ENCODE results near the gene SLC16A4. TPM values are rescaled to one million over a fixed set of nuclear protein-coding genes. Genes with fewer than 3 reads are reported as not detected.
"Not testable (repeated sequence)": the region's sequence is repeated elsewhere in the genome, so short reads cannot be mapped to it uniquely, and the experiment has no call there.

Gene SLC16A4
- total and polyA plus RNA-seq, 2 donors (not counting 1 experiment from before 2014, with no cell fraction given): 0.39 to 2.6 TPM

- Mint-ChIP-seq H3K9me3 (ENCODE audit: insufficient read depth) (no peaks in the 10 kb centered on the region), H3K4me3 (no peak overlapping the region), H3K27ac (no peak overlapping the region), H3K27me3 (peaks cover 38% of the 10 kb centered on the region), H3K4me1 (no peaks in the 10 kb centered on the region)
- intact Hi-C loops (cut with micrococcal nuclease): loop anchor here (1.0 kb wide), 1 partner anchor 27 kb away; no protein-coding TSS in a partner anchor
- no peaks in the 10 kb centered on the region for H4K20me1 ChIP-seq (ENCODE audit: control insufficient read depth, insufficient read depth, low read length, poor library complexity, severe bottlenecking)
- H3K27me3 ChIP-seq (replicated peaks in 1 of 4; ENCODE audit: control extremely low read depth in 1 of 4, control insufficient read depth in 3 of 4, insufficient read depth in 4 of 4, low read length in 3 of 4): peaks cover 0 to 9% (median 2%) of the 10 kb centered on the region in 4 experiments
- H3K27ac ChIP-seq (ENCODE audit: low read length in 2 of 2): no peak overlapping the region
- no peak overlapping the region for H3K4me3 ChIP-seq (ENCODE audit: control extremely low read depth in 1 of 5, extremely low read depth in 1 of 5, insufficient read depth in 1 of 5, low read depth in 2 of 5, low read length in 4 of 5)
- no peak overlapping the region for H3K4me2 ChIP-seq (replicated peaks; ENCODE audit: low read depth, low read length, poor library complexity, severe bottlenecking)
- ChIA-PET CTCF (interaction anchor here (1.2 to 2.5 kb wide), 3 partner anchors 21 to 231 kb away, joined by 3 to 12 read pairs (median 4); no protein-coding TSS in a partner anchor), POLR2A (no interaction called here)
- no peaks in the 10 kb centered on the region for H3K9me3 ChIP-seq (ENCODE audit: control extremely low read depth in 1 of 3, control insufficient read depth in 2 of 3, insufficient read depth in 1 of 3, low read length in 2 of 3)
- 49% methylated on average over 4 of the region's 4 CpGs for WGBS (ENCODE audit: insufficient coverage)
- H3K4me1 ChIP-seq (ENCODE audit: control insufficient read depth in 2 of 2, insufficient read depth in 2 of 2, low read length in 2 of 2): no peaks in the 10 kb centered on the region
- no peak overlapping the region for H2AFZ ChIP-seq (ENCODE audit: insufficient read depth, low read depth, low read length, poor library complexity, severe bottlenecking)
- ATAC-seq (ENCODE audit: low read depth) (no peak), DNase-seq (no peak)
- no peaks in the 10 kb centered on the region for H3K36me3 ChIP-seq (replicated peaks in 1 of 2; ENCODE audit: control extremely low read depth in 1 of 2, control insufficient read depth in 1 of 2, extremely low read depth in 1 of 2, insufficient read depth in 2 of 2, low read length in 1 of 2)
- no peaks in the 10 kb centered on the region for H3K79me2 ChIP-seq (ENCODE audit: control insufficient read depth, insufficient read depth, low read length)
- TF ChIP-seq CTCF (IDR thresholded peaks at IDR 0.05): no peak
- TF ChIP-seq EZH2 (IDR thresholded peaks at IDR 0.05; ENCODE audit: borderline replicate concordance, insufficient read depth, low read depth, low read length, poor library complexity, severe bottlenecking): no peak
- no peak overlapping the region for H3K9ac ChIP-seq (ENCODE audit: low read length)
Observed at GRCh38 chr1:110438893-110439292, 48.1 kb upstream of the SLC16A4 start.

GRCh38 chr1:110437645-110438299 is 46.9 kb upstream of the SLC16A4 start:
- H3K27ac Mint-ChIP-seq; POLR2A ChIA-PET; intact Hi-C loops (cut with micrococcal nuclease); DNase-seq; H3K9me3 ChIP-seq (ENCODE audit: control extremely low read depth in 1 of 3, control insufficient read depth in 2 of 3, insufficient read depth in 1 of 3, low read length in 2 of 3); H3K27me3 ChIP-seq (replicated peaks in 1 of 4; ENCODE audit: control extremely low read depth in 1 of 4, control insufficient read depth in 3 of 4, insufficient read depth in 4 of 4, low read length in 3 of 4); H3K4me1 Mint-ChIP-seq; H3K9ac ChIP-seq (ENCODE audit: low read length); H2AFZ ChIP-seq (ENCODE audit: insufficient read depth, low read depth, low read length, poor library complexity, severe bottlenecking); ATAC-seq (ENCODE audit: low read depth); H3K79me2 ChIP-seq (ENCODE audit: control insufficient read depth, insufficient read depth, low read length); H3K4me2 ChIP-seq (replicated peaks; ENCODE audit: low read depth, low read length, poor library complexity, severe bottlenecking); H3K4me1 ChIP-seq (ENCODE audit: control insufficient read depth in 2 of 2, insufficient read depth in 2 of 2, low read length in 2 of 2); H3K27ac ChIP-seq (ENCODE audit: low read length in 2 of 2); H3K36me3 ChIP-seq (replicated peaks in 1 of 2; ENCODE audit: control extremely low read depth in 1 of 2, control insufficient read depth in 1 of 2, extremely low read depth in 1 of 2, insufficient read depth in 2 of 2, low read length in 1 of 2); H3K9me3 Mint-ChIP-seq (ENCODE audit: insufficient read depth); H4K20me1 ChIP-seq (ENCODE audit: control insufficient read depth, insufficient read depth, low read length, poor library complexity, severe bottlenecking); H3K4me3 ChIP-seq (ENCODE audit: control extremely low read depth in 1 of 5, extremely low read depth in 1 of 5, insufficient read depth in 1 of 5, low read depth in 2 of 5, low read length in 4 of 5); H3K4me3 Mint-ChIP-seq: not testable (repeated sequence)
- H3K27me3 Mint-ChIP-seq: peaks cover 37% of the 10 kb centered on the region
- CTCF ChIA-PET: interaction anchor here (0.6 to 2.5 kb wide), 5 partner anchors 22 to 234 kb away, joined by 3 to 12 read pairs (median 4); no protein-coding TSS in a partner anchor
- 82% methylated on average over 9 of the region's 9 CpGs for WGBS (ENCODE audit: insufficient coverage)
